MM.1S (cell line): ENCODE data around the gene LLGL1.

Experiments
- DNase-seq: peaks from one replicate; pipeline ENCODE4 v3.0.0-alpha.2; 2015
- H2AFZ ChIP-seq: fragments of 300-600 bp; sonication (generic); 2 replicates; pipeline ENCODE4 v1.6.0; 2016; ENCODE audit warnings: antibody characterized with exemption, low read length
- H3F3A ChIP-seq: fragments of 300-600 bp; sonication (generic); 2 replicates; pipeline ENCODE4 v1.6.1; 2016; ENCODE audit warnings: mild to moderate bottlenecking, antibody characterized with exemption, low read length, moderate library complexity, mixed read lengths; ENCODE audit not compliant: insufficient read depth
- H3K27ac ChIP-seq: fragments of 300-600 bp; sonication (generic); 2 replicates; pipeline ENCODE4 v1.5.1; 2016; ENCODE audit warnings: mild to moderate bottlenecking, low read length
- H3K27me3 ChIP-seq: fragments of 300-600 bp; sonication (generic); replicated peaks from 2 replicates; pipeline ENCODE4 v1.6.0; 2016; ENCODE audit warnings: low read length; ENCODE audit not compliant: insufficient read depth
- H3K36me3 ChIP-seq: fragments of 300-600 bp; sonication (generic); replicated peaks from 2 replicates; pipeline ENCODE4 v1.6.1; 2016; ENCODE audit warnings: mild to moderate bottlenecking, low read length, mixed read lengths; ENCODE audit not compliant: insufficient read depth
- H3K4me1 ChIP-seq: fragments of 300-600 bp; sonication (generic); 2 replicates; pipeline ENCODE4 v1.6.1; 2016; ENCODE audit warnings: low read length, mixed read lengths
- H3K4me2 ChIP-seq: fragments of 300-600 bp; sonication (generic); 2 replicates; pipeline ENCODE4 v1.6.0; 2016; ENCODE audit warnings: low read depth, low read length
- H3K4me3 ChIP-seq: fragments of 300-600 bp; sonication (generic); 2 replicates; pipeline ENCODE4 v1.5.1; 2016; ENCODE audit warnings: low read length, mixed read lengths
- H3K79me2 ChIP-seq: fragments of 300-600 bp; sonication (generic); 2 replicates; pipeline ENCODE4 v1.6.1; 2016; ENCODE audit warnings: mixed run types, low read length, mixed read lengths
- H3K9ac ChIP-seq: fragments of 300-600 bp; sonication (generic); 2 replicates; pipeline ENCODE4 v1.6.1; 2016; ENCODE audit warnings: low read length, mixed read lengths
- H3K9me2 ChIP-seq: fragments of 300-600 bp; sonication (generic); replicated peaks from 2 replicates; pipeline ENCODE4 v1.6.1; 2016; ENCODE audit warnings: mild to moderate bottlenecking, low read length, mixed read lengths; ENCODE audit not compliant: insufficient read depth
- H3K9me3 ChIP-seq: fragments of 300-600 bp; sonication (generic); replicated peaks from 2 replicates; pipeline ENCODE4 v1.6.1; 2016; ENCODE audit warnings: mild to moderate bottlenecking, low read length, mixed read lengths; ENCODE audit not compliant: insufficient read depth
- H4K20me1 ChIP-seq: fragments of 300-600 bp; sonication (generic); 2 replicates; pipeline ENCODE4 v1.6.1; 2016; ENCODE audit warnings: mild to moderate bottlenecking, low read length, moderate library complexity, mixed read lengths; ENCODE audit not compliant: insufficient read depth
- EZH2 ChIP-seq: fragments of 300-600 bp; sonication (generic); optimal IDR thresholded peaks from 2 replicates; pipeline ENCODE3; 2017; ENCODE audit warnings: low read depth, mild to moderate bottlenecking, antibody characterized with exemption, low read length, mixed read lengths
- EZH2phosphoT487 ChIP-seq: fragments of 300-600 bp; sonication (generic); IDR thresholded peaks from 2 replicates; pipeline ENCODE4 v1.6.1; 2018; ENCODE audit warnings: antibody characterized with exemption, low read length
- TF ChIP-seq, protein P1 (sequence below): fragments of 300-600 bp; sonication (generic); IDR thresholded peaks from 2 replicates; pipeline ENCODE4 v1.5.1; 2016; ENCODE audit warnings: antibody characterized with exemption, low read length, mixed read lengths

The LLGL1 gene

GRCh38 chr17:18190628-18191235 is 34.7 kb upstream of the LLGL1 start:
- no peaks in the 10 kb centered on the region for H3F3A ChIP-seq
- no peak overlapping the region for H3K9ac ChIP-seq
- no peak for DNase-seq
- H3K36me3 ChIP-seq, result no peaks in the 10 kb centered on the region
- no peak overlapping the region for H3K4me2 ChIP-seq
- no peaks in the 10 kb centered on the region for H3K9me2 ChIP-seq
- H2AFZ ChIP-seq, result no peak overlapping the region
- no peak for TF ChIP-seq EZH2phosphoT487
- no peak for TF ChIP-seq EZH2
- TF ChIP-seq, protein P1, sequence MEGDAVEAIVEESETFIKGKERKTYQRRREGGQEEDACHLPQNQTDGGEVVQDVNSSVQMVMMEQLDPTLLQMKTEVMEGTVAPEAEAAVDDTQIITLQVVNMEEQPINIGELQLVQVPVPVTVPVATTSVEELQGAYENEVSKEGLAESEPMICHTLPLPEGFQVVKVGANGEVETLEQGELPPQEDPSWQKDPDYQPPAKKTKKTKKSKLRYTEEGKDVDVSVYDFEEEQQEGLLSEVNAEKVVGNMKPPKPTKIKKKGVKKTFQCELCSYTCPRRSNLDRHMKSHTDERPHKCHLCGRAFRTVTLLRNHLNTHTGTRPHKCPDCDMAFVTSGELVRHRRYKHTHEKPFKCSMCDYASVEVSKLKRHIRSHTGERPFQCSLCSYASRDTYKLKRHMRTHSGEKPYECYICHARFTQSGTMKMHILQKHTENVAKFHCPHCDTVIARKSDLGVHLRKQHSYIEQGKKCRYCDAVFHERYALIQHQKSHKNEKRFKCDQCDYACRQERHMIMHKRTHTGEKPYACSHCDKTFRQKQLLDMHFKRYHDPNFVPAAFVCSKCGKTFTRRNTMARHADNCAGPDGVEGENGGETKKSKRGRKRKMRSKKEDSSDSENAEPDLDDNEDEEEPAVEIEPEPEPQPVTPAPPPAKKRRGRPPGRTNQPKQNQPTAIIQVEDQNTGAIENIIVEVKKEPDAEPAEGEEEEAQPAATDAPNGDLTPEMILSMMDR, result no peak
- no peaks in the 10 kb centered on the region for H3K9me3 ChIP-seq
- H3K4me1 ChIP-seq, result peaks cover 19% of the 10 kb centered on the region; the same call in 1 of the 2 replicates
- H4K20me1 ChIP-seq, result peaks cover 30% of the 10 kb centered on the region
- H3K4me3 ChIP-seq, result no peak overlapping the region
- no peak overlapping the region for H3K27ac ChIP-seq
- H3K27me3 ChIP-seq, result no peaks in the 10 kb centered on the region
- peaks cover 95% of the 10 kb centered on the region for H3K79me2 ChIP-seq

GRCh38 chr17:18191236-18191667 is 34.2 kb upstream of the LLGL1 start:
- Histone ChIP-seq H3K9me3 (no peaks in the 10 kb centered on the region), H3F3A (no peaks in the 10 kb centered on the region), H4K20me1 (peaks cover 25% of the 10 kb centered on the region), H3K79me2 (peaks cover 94% of the 10 kb centered on the region), H3K4me3 (no peak overlapping the region), H3K4me1 (peaks cover 14% of the 10 kb centered on the region; the same call in 1 of the 2 replicates), H3K4me2 (no peak overlapping the region), H2AFZ (no peak overlapping the region), H3K27me3 (no peaks in the 10 kb centered on the region), H3K36me3 (no peaks in the 10 kb centered on the region), H3K9me2 (no peaks in the 10 kb centered on the region), H3K27ac (no peak overlapping the region), H3K9ac (no peak overlapping the region)
- DNase-seq, result no peak
- TF ChIP-seq, protein P1, result no peak
- no peak for TF ChIP-seq EZH2
- TF ChIP-seq EZH2phosphoT487, result no peak

DNA sequence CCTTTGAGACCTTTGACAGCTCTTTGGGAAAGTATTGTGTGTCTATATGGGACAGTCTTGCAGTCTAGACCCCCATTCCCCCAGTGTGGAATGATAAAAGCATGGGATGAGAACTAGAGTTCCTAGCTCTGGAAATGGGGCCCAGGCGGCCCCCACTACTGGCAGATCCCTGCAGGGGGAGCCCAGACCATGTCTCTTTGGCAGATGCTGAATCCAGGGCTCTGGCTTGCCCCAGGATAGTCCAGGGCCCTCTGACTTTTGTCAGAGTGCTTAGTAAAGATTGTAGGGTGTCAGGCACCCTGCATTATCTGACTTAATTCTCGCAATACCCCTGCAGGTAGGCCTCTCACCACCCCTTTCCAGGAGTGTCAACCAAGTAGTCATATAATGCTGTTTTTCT is 33.5 kb upstream of the LLGL1 start:
- Histone ChIP-seq H3K9ac (no peak overlapping the region), H3F3A (no peaks in the 10 kb centered on the region), H3K4me3 (no peak overlapping the region), H3K4me2 (no peak overlapping the region), H3K27me3 (no peaks in the 10 kb centered on the region), H3K79me2 (peaks cover 92% of the 10 kb centered on the region), H3K27ac (no peak overlapping the region), H2AFZ (no peak overlapping the region), H3K9me3 (no peaks in the 10 kb centered on the region), H4K20me1 (peaks cover 18% of the 10 kb centered on the region), H3K36me3 (no peaks in the 10 kb centered on the region), H3K4me1 (peaks cover 7% of the 10 kb centered on the region; the same call in 1 of the 2 replicates), H3K9me2 (no peaks in the 10 kb centered on the region)
- no peak for DNase-seq
- TF ChIP-seq, protein P1, result peak; percentile 26
- no peak for TF ChIP-seq EZH2
